Amniotic stem cell (primary cell): ENCODE data around the gene CREB5.

Experiments used
- DNase-seq: peaks from one replicate; lab custom pipeline; 2025; lab: John Stamatoyannopoulos, UW

The CREB5 gene

GRCh38 chr7:28748933-28749584, 336.7 kb downstream of the CREB5 start:
- DNase-seq: no peak

GRCh38 chr7:28749638-28750037, 337.3 kb downstream of the CREB5 start:
- DNase-seq: no peak

GRCh38 chr7:28750981-28751380, 338.7 kb downstream of the CREB5 start:
- no peak for DNase-seq

- no peak for DNase-seq
These were observed 341.3 kb downstream of the CREB5 start for GRCh38 chr7:28753613-28754012.

GRCh38 chr7:28754027-28754426, 341.7 kb downstream of the CREB5 start:
- DNase-seq: no peak

GRCh38 chr7:28754447-28754846, 342.1 kb downstream of the CREB5 start:
- no peak for DNase-seq

- DNase-seq: peak; percentile 55
These were observed 342.9 kb downstream of the CREB5 start for GRCh38 chr7:28755255-28755654.

- no peak for DNase-seq
These were observed 345.9 kb downstream of the CREB5 start for GRCh38 chr7:28758186-28758585.

- no peak for DNase-seq
These were observed 347.2 kb downstream of the CREB5 start for GRCh38 chr7:28759475-28759971.

GRCh38 chr7:28761505-28761904, 349.2 kb downstream of the CREB5 start:
- no peak for DNase-seq

- no peak for DNase-seq
These were observed 350.3 kb downstream of the CREB5 start for GRCh38 chr7:28762651-28763050.

- DNase-seq: no peak
These were observed 354.0 kb downstream of the CREB5 start for GRCh38 chr7:28766359-28766758.

GRCh38 chr7:28767356-28767755, 355.0 kb downstream of the CREB5 start:
- no peak for DNase-seq

- no peak for DNase-seq
These were observed 356.3 kb downstream of the CREB5 start for GRCh38 chr7:28768577-28769147.

- DNase-seq: no peak
These were observed 359.7 kb downstream of the CREB5 start for GRCh38 chr7:28771906-28772622.

- DNase-seq: no peak
These were observed 361.3 kb downstream of the CREB5 start for GRCh38 chr7:28773423-28774145.

GRCh38 chr7:28774261-28774988, 362.1 kb downstream of the CREB5 start:
- DNase-seq: no peak

- no peak for DNase-seq
These were observed 364.3 kb downstream of the CREB5 start for GRCh38 chr7:28776463-28777157.

GRCh38 chr7:28778786-28779185, 366.5 kb downstream of the CREB5 start:
- DNase-seq: no peak

GRCh38 chr7:28779954-28780353, 367.6 kb downstream of the CREB5 start:
- DNase-seq: no peak

GRCh38 chr7:28782362-28782761, 370.0 kb downstream of the CREB5 start:
- no peak for DNase-seq
